ENCODE measurements around the gene MED9. TPM values are rescaled to one million over a fixed set of nuclear protein-coding genes. Genes with fewer than 3 reads are reported as not detected.

The MED9 gene
- total and polyA plus RNA-seq, 2 donors (not counting 1 experiment from before 2014, with no cell fraction given), result 10.5 to 11.7 TPM

- Histone ChIP-seq H3K27me3 (ENCODE audit: control insufficient read depth, insufficient read depth, low read length) (peaks cover 22% of the 10 kb centered on the region), H3K9me3 (ENCODE audit: control insufficient read depth, insufficient read depth, low read depth, low read length) (no peaks in the 10 kb centered on the region), H3K9ac (ENCODE audit: insufficient read depth, low read length) (no peak overlapping the region), H2AFZ (ENCODE audit: low read length) (no peak overlapping the region), H4K20me1 (ENCODE audit: control insufficient read depth, extremely low read depth, insufficient read depth, low read length) (no peaks in the 10 kb centered on the region), H3K27ac (ENCODE audit: insufficient read depth, low read length) (no peak overlapping the region), H3K36me3 (ENCODE audit: control insufficient read depth, insufficient read depth, low read length) (no peaks in the 10 kb centered on the region), H3K79me2 (ENCODE audit: control insufficient read depth, insufficient read depth, low read length) (no peaks in the 10 kb centered on the region), H3K4me3 (replicated peaks in 1 of 4; ENCODE audit: control extremely low read depth in 1 of 4, insufficient read depth in 1 of 4, low read depth in 3 of 4, low read length in 4 of 4) (no peak overlapping the region), H3K4me2 (ENCODE audit: extremely low read depth, insufficient read depth, low read length) (no peak overlapping the region), H3K4me1 (ENCODE audit: control insufficient read depth, extremely low read depth, insufficient read depth, low read length) (no peaks in the 10 kb centered on the region)
- DNase-seq (ENCODE audit: low read depth in 2 of 2), result no peak
- TF ChIP-seq EZH2 (IDR thresholded peaks at IDR 0.05; ENCODE audit: low read length, missing control alignments) (no peak), CTCF (conservative IDR thresholded peaks at IDR 0.05 in 1 of 2, IDR thresholded peaks at IDR 0.05 in 1 of 2; ENCODE audit: low read depth in 1 of 2, low read length in 2 of 2) (no peak)
Observed at GRCh38 chr17:17468217-17469010, 8.4 kb upstream of the MED9 start.

- H3K9me3 ChIP-seq (ENCODE audit: control insufficient read depth, insufficient read depth, low read depth, low read length), result no peaks in the 10 kb centered on the region
- H3K27ac ChIP-seq (ENCODE audit: insufficient read depth, low read length), result no peak overlapping the region
- H3K4me3 ChIP-seq (replicated peaks in 1 of 4; ENCODE audit: control extremely low read depth in 1 of 4, insufficient read depth in 1 of 4, low read depth in 3 of 4, low read length in 4 of 4), result no peak overlapping the region
- peaks cover 21% of the 10 kb centered on the region for H3K27me3 ChIP-seq (ENCODE audit: control insufficient read depth, insufficient read depth, low read length)
- H3K4me1 ChIP-seq (ENCODE audit: control insufficient read depth, extremely low read depth, insufficient read depth, low read length), result no peaks in the 10 kb centered on the region
- no peaks in the 10 kb centered on the region for H3K79me2 ChIP-seq (ENCODE audit: control insufficient read depth, insufficient read depth, low read length)
- H3K9ac ChIP-seq (ENCODE audit: insufficient read depth, low read length), result no peak overlapping the region
- DNase-seq (ENCODE audit: low read depth in 2 of 2), result no peak
- TF ChIP-seq CTCF (conservative IDR thresholded peaks at IDR 0.05 in 1 of 2, IDR thresholded peaks at IDR 0.05 in 1 of 2; ENCODE audit: low read depth in 1 of 2, low read length in 2 of 2), result no peak
- TF ChIP-seq EZH2 (IDR thresholded peaks at IDR 0.05; ENCODE audit: low read length, missing control alignments), result no peak
- no peak overlapping the region for H3K4me2 ChIP-seq (ENCODE audit: extremely low read depth, insufficient read depth, low read length)
- no peaks in the 10 kb centered on the region for H4K20me1 ChIP-seq (ENCODE audit: control insufficient read depth, extremely low read depth, insufficient read depth, low read length)
- H2AFZ ChIP-seq (ENCODE audit: low read length), result no peak overlapping the region
- H3K36me3 ChIP-seq (ENCODE audit: control insufficient read depth, insufficient read depth, low read length), result no peaks in the 10 kb centered on the region
Observed at GRCh38 chr17:17469358-17469757, 7.4 kb upstream of the MED9 start.

- no peak overlapping the region for H3K4me2 ChIP-seq (ENCODE audit: extremely low read depth, insufficient read depth, low read length)
Observed at GRCh38 chr17:17469996-17470395, 6.8 kb upstream of the MED9 start.

More at GRCh38 chr17:17469996-17470395, 6.8 kb upstream of the MED9 start:
- Histone ChIP-seq H3K9me3 (ENCODE audit: control insufficient read depth, insufficient read depth, low read depth, low read length) (no peaks in the 10 kb centered on the region), H3K4me3 (replicated peaks in 1 of 4; ENCODE audit: control extremely low read depth in 1 of 4, insufficient read depth in 1 of 4, low read depth in 3 of 4, low read length in 4 of 4) (no peak overlapping the region), H3K9ac (ENCODE audit: insufficient read depth, low read length) (no peak overlapping the region), H3K36me3 (ENCODE audit: control insufficient read depth, insufficient read depth, low read length) (no peaks in the 10 kb centered on the region), H4K20me1 (ENCODE audit: control insufficient read depth, extremely low read depth, insufficient read depth, low read length) (no peaks in the 10 kb centered on the region), H3K27ac (ENCODE audit: insufficient read depth, low read length) (no peak overlapping the region), H3K79me2 (ENCODE audit: control insufficient read depth, insufficient read depth, low read length) (no peaks in the 10 kb centered on the region), H2AFZ (ENCODE audit: low read length) (no peak overlapping the region), H3K4me1 (ENCODE audit: control insufficient read depth, extremely low read depth, insufficient read depth, low read length) (no peaks in the 10 kb centered on the region), H3K27me3 (ENCODE audit: control insufficient read depth, insufficient read depth, low read length) (peaks cover 17% of the 10 kb centered on the region)
- no peak for DNase-seq (ENCODE audit: low read depth in 2 of 2)
- TF ChIP-seq EZH2 (IDR thresholded peaks at IDR 0.05; ENCODE audit: low read length, missing control alignments), result no peak
- no peak for TF ChIP-seq CTCF (conservative IDR thresholded peaks at IDR 0.05 in 1 of 2, IDR thresholded peaks at IDR 0.05 in 1 of 2; ENCODE audit: low read depth in 1 of 2, low read length in 2 of 2)

All from fibroblast of lung (primary cell).